Non-pigmented ciliary epithelial cell (primary cell): Measurements from ENCODE around the gene PAX8.
"Not testable (repeated sequence)": the region's sequence is repeated elsewhere in the genome, so short reads cannot be mapped to it uniquely, and the experiment has no call there.

Experiments used
- DNase-seq: peaks from one replicate; pipeline ENCODE4 v3.0.0-alpha.2; 2010; ENCODE audit warnings: low read depth

Gene PAX8

GRCh38 chr2:113236367-113237159 is 42.2 kb downstream of the PAX8 start:
- DNase-seq: no peak

DNA sequence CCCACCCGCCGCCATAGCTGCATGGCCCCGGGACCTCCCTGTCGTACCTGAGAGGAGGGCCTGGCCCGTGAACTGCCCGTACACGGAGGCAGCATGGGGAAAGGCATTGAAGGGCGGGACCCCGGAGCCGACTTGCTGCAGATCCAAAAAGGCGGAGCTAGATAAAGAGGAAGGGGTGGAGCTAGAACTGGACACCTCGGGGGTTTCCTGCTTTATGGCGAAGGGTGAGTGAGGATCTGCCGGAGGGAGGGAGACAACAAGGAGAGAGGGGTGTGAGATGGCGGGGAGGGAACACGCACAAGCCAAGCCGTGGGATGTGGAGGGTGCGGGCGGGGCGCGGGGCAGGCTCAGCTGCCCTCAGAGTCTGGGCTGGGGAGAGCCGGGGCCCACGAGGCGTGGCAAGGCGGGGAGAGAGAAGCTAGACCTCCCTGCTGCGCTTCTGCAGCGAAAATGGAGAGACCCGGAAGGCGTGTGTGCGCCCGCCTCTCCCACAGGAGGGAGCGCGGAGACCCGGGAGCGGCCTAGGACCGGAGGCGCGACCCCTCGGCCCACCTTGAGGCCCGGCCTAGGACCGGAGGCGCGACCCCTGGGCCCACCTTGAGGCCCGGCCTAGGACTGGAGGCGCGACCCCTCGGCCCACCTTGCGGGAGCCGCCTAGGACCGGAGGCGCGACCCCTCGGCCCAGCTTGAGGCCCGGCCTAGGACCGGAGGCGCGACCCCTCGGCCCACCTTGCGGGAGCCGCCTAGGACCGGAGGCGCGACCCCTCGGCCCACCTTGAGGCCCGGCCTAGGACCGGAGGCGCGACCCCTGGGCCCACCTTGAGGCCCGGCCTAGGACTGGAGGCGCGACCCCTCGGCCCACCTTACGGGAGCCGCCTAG is 43.1 kb downstream of the PAX8 start:
- DNase-seq: not testable (repeated sequence)

- no peak for DNase-seq
Measured at GRCh38 chr2:113234721-113235346, 43.9 kb downstream of the PAX8 start.

DNA sequence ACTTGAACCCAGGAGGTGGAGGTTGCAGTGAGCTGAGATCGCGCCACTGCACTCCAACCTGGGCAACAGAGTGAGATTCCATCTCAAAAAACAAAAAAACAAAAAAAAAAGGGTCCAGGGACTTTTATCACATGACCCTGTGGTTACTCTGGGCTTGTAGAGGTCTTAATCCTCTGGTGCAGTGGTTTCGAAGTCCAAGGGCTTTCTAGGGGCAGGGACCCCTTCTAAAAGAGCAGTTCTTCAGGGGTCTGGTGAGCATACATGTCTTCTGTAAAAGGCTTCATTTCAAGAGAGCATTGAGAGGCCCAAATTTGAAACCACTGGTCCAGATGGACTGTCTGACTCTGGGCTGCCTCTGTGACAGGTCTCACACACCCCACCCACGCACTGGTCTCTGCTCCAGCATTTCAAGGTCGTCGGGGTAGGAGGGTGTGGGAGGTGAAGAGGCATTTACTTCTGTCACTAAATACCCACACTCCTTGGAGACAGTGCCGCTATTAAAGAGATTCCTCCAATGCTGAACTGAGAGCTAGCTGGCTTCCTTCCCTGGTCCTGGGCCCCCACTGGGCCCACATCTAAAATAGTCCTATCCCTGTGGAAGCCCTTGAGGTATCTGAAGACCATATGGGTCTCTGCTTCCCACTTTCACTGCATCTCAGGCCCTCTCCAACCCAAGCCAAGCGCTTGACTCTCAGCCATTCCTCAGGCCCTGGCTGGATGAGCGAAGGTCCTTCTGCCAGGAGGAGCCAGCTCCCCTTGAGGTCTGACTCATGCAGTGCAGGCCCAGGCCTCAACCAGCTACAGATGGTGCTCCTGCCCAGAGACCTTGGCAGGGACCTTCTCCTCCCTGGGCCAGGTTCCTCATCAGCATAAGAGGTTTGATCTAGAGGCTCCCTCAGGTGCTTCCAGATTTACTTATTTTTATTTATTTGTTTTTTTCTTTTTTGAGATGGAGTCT is 44.8 kb downstream of the PAX8 start:
- DNase-seq: no peak

- DNase-seq: no peak
Measured at GRCh38 chr2:113232740-113233139, 46.0 kb downstream of the PAX8 start.

- DNase-seq: no peak
Measured at GRCh38 chr2:113232123-113232522, 46.6 kb downstream of the PAX8 start.

GRCh38 chr2:113231064-113231463 is 47.7 kb downstream of the PAX8 start:
- DNase-seq: no peak

GRCh38 chr2:113230531-113230930 is 48.2 kb downstream of the PAX8 start:
- no peak for DNase-seq

DNA sequence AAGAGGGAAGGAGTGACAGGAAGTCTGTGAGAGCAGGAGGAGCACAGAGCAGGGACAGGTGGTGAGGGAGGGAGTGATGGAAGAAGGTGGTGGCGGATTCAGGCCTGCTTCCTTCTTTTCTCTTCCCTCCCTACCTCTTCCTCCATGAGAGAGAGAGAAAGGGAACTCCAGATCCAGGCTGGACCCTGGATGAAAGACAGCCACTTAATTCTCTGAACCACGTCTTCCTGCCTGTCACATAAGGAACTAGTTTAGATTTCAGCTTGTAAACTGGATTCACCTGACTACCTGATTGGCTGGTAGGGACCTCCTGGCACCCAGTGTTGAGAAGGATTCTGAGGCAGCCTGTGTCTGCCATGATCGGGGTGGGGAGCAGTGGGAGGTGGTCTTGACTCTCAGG is 48.9 kb downstream of the PAX8 start:
- no peak for DNase-seq

DNA sequence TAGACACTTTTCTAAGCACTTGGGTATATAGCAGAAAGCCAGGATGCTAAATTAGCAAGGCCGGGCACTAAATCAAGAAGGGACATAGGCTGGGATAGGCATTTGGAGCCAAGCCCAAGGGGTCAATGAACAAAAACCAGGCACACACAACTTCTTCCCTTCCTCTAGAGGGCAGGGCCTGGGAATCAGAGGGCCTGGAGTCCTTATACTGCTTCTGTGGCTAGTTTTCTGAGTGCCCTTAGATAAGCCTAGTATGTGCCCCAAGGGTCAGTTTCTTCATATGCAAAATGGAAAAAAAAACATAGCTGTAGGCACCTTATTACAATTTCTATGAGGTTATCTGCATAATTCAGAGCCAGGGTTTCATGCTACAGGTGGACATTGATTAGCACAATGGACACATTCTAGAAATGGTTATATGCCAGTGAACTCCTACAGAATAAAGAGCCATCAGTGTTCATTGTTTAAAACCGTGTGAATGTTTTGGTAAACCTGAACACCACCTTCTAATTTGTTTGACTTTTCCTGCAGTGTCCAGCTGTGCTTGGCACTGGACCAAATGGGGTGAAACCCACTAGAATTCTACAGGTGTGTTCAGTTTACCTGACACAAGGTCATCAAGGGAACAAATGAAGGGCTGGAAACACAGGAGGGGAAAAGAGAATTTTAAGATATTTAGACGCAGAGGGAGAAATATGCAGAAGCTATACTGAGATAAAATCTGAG is 49.6 kb downstream of the PAX8 start:
- DNase-seq: no peak

GRCh38 chr2:113228351-113228750 is 50.4 kb downstream of the PAX8 start:
- no peak for DNase-seq

DNA sequence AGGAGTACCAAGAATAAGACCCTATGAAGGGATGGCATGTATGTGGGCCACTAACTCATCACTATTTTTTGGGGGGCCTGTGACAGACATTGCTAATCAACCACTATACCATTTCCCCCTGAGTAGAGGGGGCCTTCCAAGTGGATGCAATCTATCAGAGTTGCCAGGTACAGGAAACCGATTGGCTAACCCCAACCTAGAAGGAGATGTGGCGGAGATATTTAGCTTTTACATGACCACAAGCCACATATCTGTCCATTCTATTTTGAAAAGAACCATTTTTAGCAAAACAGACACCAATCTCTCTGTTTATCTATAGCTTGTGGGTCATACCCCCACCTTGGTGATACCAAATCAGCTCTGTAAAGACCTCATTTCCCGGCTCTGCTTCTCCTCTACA is 51.0 kb downstream of the PAX8 start:
- DNase-seq: no peak

- DNase-seq: no peak
Measured at GRCh38 chr2:113227290-113227689, 51.4 kb downstream of the PAX8 start.

DNA sequence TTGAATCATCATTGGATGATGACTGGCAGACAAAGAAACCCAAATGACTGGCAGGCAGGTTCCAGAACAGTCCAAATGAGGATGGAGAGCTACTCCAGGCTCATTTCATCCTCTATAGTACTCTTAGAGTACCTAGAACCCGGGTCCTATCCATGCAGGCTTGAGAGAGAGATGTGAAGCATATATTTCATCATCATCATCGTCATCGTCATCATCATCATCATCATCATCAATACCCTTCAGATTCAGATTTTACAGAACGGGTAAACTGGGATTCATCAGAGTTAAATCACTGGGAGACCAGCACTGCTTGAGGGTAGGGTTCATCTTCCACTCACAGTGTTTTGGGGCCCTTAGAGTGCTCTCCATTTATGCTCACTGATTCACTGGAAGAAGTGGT is 52.3 kb downstream of the PAX8 start:
- DNase-seq: no peak

DNA sequence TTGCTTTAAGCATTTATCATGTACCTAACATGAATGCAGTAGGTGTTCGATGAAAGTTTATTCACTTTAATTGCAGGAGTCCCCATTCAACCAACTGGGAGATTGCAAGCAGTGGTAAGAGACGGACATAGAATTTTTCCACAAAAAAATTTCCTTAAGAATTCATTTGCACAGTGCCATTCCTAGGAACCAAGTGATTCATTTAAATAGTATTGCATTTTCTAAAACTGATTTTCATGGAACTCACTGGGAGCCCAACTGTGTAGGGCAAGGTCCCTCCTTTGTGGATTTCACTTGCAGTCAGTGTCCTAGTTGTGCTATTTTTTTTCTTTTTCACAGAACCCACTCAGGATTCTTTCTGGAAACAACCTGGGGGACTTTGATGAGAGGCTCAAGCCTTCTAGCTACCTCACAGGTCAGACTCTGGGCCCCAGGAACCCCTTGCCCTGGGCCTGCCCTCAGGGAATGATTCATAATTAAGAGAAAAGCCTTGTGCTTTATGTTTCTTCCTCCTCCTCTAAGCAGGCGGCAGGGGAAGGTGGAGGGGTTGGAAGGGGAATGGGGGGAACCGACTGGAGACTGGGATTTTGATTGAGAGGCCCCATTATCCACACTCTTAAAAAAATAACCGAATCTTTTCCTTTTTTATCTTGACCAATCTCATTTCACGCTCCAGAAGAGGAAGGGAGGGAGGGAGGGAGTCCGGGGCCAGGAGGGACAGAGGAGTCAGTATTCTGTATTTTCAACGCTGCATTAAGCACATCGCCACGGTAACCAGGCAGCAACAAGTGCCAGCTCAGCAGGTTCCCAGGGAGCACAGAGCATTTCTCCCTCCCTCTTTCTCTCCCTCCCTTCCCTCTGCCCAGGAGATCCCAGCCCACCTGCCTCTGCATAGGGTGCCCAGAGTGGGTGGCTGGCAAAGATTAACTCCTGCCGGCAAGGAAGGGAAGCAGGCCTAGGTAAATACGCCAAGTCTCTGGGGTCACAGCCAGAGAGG is 53.2 kb downstream of the PAX8 start:
- DNase-seq: no peak

- no peak for DNase-seq
Measured at GRCh38 chr2:113224647-113225236, 54.0 kb downstream of the PAX8 start.

DNA sequence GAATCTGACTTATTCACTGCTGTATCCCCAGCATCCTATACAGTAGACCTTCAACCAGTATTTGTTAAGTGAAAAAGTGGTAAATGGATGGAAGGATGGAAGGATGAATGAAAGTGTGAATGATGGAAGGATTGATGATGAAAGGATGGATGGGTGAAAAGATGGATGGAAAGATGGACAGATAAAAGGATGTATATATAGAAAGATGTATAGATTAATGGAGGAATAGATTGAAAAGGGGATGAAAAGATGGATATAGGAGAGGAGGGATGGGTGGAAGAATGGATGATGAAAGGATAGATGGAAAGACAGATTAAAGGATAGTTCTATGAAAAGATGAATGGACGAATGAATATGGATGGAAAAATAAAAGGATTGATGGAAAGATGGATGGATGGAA is 54.9 kb downstream of the PAX8 start:
- DNase-seq: no peak

- no peak for DNase-seq
Measured at GRCh38 chr2:113221846-113222245, 56.9 kb downstream of the PAX8 start.

DNA sequence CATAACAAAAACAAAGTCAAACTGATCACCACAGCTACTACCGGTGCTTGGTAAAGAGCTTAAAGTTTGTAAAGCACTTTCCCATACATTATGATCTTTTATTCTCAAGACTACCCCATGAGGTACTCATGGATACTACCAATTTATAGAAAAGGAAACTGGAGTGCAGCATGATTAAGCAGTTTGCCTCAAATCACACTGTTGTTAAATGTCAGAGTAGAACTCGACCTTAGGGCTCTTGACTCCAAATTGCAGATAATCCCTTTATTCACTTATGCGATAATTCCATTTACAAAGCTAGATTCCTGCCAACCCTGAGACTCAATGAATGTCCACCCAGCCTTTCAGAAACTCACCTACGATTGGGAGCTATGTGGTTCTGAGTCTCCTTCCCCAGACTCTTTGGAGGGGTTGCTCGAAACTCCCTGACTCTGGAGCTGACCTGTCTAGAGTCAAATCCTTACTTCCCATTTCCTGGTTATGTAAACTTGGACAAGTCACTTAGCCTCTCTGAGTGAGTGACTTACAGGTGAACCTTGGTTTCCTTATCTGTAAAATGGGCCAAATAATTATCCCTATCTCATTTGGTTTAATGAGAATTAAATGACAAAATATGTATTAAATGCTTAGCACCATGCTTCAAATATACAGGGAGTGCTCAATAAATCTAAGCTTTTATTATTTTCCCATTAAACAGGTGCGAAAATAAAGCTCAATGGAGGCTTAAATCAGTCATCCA is 57.6 kb downstream of the PAX8 start:
- DNase-seq: no peak
